HFF-Myc (cell line): Measurements from ENCODE around the gene ACTN1.
A peak's percentile ranks its signal among the peaks of the same experiment; 100 is the strongest.

ENCODE experiments used
- DNase-seq: peaks from one replicate; pipeline ENCODE4 v3.0.0-alpha.2; 2011; ENCODE audit warnings: low read depth; ENCODE audit errors: extremely low read depth
- H3K4me3 ChIP-seq: replicated peaks from 2 replicates; pipeline ENCODE4 v1.5.1; 2011; ENCODE audit warnings: low read depth, mild to moderate bottlenecking, control low read depth, low read length
- TF ChIP-seq, protein P1 (sequence below): IDR thresholded peaks from 2 replicates; pipeline ENCODE4 v1.5.1; 2012; ENCODE audit warnings: mild to moderate bottlenecking, low read depth, low read length, control low read depth; ENCODE audit errors: missing control alignments

The ACTN1 gene

DNA sequence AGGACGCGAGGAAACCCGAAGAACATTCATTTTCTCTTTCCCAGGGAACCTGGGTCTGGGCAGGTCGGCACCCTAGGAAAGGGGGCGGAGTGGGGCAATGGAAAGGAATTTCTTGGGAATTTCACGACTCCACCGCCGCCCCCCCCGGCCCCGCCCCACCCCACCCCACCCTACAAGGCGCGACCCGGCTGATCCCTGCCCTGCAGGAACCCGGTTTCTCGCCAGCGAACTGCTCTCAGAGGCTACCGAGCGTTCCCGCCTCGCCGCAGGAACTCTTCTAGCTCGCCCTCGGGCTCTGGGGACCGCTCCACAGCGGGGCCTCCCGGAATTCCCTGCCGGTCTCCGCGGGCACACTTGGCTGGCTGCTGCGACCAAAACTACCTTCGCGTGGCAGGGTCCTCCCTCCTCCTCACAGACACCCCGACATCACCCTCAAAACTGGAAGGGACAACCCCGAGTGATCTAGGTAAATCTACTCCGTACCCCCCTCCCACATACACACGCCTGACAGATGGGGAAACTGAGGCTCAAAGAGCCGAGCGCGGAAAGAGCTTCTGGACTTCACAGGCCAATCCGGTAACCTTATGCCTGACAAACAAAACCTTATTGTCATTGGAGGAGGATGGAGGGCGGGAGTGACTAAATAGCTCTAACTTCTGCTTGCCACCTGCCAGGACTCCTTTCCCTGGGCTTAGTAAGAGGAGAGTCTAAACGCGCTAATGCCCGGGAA lies 785 bp upstream of the ACTN1 start:
- no peak for DNase-seq
- H3K4me3 ChIP-seq: peak overlapping the region; percentile 74
- TF ChIP-seq, protein P1, sequence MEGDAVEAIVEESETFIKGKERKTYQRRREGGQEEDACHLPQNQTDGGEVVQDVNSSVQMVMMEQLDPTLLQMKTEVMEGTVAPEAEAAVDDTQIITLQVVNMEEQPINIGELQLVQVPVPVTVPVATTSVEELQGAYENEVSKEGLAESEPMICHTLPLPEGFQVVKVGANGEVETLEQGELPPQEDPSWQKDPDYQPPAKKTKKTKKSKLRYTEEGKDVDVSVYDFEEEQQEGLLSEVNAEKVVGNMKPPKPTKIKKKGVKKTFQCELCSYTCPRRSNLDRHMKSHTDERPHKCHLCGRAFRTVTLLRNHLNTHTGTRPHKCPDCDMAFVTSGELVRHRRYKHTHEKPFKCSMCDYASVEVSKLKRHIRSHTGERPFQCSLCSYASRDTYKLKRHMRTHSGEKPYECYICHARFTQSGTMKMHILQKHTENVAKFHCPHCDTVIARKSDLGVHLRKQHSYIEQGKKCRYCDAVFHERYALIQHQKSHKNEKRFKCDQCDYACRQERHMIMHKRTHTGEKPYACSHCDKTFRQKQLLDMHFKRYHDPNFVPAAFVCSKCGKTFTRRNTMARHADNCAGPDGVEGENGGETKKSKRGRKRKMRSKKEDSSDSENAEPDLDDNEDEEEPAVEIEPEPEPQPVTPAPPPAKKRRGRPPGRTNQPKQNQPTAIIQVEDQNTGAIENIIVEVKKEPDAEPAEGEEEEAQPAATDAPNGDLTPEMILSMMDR: no peak

DNA sequence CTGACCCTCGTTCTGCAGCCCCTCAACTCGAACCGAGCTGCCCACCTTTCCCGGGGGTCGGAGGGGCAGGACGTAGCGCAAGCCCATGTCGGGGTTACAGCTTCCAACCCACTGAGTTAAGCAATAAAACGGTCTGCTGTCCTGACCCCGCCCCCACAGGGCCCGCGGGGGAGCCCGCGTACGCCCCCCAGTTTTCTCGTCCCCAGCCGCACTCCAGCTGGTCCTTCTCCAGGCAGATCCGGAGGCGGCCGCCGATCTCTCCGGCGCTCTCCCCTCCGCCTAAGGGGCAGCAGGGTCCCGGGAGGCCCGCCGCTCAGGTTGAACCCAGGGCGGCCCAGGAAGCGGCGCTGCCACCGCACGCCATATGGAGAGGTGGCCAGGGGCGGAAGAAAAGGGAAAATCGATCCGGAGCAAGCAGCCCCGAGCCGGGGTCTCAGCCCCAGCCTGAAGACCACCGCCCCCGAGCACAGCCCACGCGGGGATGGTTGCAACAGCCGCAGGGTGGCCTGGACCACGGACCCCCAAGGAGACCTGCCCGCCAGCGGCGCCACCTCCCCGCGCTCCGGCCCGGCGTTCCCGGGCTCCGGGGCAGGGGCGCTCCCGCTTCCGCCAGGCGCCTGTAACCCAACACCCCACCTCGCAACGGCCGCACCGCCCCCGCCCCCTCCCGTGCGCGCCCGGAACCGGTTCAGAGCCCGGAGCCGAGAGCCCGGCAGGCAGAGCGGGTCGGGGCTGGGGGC lies 760 bp downstream of the ACTN1 start:
- H3K4me3 ChIP-seq: peak overlapping the region; percentile 74
- no peak for DNase-seq
- TF ChIP-seq, protein P1: no peak

DNA sequence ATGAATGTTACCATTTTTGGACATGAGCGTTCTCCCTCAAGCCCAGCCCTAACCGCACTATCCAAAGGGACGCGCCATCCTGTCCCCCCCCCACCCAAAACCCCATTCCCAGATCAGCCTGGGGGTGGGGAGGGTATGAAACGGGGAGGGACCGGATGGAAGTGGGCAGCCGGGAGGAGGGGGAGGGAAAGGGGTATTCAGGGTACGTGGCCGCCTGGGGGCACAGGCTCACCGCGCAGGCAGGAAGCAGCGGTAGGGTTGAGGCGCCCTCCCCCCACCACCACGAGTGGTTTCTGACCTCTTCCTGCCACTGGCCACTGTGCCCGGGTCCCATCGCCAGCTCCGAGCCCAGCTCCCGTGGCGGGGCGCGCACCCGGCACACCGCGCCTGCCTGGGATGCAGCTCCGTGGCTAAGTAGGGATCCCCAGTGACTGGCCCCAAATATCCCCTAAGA lies 1.4 kb downstream of the ACTN1 start:
- peak; percentile 70 for DNase-seq
- H3K4me3 ChIP-seq: peak overlapping the region; percentile 74
- TF ChIP-seq, protein P1: no peak

DNA sequence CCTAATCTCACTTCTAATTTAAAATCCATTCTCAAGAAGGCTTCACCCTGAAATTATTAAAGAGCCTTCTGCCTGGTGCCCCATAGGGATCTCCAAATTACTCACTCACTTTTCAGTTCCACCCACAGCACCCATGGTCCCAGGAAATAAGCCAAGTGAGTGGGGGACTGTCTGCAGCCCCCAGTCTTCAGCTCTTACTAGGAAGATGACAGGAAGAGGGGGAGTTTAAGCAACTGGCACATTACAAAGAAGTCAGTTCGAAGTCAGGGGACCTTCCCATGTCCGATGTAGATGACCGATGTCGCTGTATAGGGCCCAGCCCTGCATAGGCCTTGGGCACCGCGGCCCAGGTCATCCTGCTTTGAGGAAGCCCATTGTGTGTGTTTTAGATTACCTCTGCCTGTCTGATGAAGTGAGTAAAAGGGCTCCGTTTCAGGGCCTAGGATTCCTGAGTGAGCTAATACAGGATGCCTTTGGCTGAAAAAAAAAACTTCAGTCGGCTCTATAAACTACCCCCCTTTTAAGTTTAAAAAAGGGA lies 1.9 kb downstream of the ACTN1 start:
- H3K4me3 ChIP-seq: peak overlapping the region; percentile 74
- DNase-seq: no peak
- TF ChIP-seq, protein P1: no peak

DNA sequence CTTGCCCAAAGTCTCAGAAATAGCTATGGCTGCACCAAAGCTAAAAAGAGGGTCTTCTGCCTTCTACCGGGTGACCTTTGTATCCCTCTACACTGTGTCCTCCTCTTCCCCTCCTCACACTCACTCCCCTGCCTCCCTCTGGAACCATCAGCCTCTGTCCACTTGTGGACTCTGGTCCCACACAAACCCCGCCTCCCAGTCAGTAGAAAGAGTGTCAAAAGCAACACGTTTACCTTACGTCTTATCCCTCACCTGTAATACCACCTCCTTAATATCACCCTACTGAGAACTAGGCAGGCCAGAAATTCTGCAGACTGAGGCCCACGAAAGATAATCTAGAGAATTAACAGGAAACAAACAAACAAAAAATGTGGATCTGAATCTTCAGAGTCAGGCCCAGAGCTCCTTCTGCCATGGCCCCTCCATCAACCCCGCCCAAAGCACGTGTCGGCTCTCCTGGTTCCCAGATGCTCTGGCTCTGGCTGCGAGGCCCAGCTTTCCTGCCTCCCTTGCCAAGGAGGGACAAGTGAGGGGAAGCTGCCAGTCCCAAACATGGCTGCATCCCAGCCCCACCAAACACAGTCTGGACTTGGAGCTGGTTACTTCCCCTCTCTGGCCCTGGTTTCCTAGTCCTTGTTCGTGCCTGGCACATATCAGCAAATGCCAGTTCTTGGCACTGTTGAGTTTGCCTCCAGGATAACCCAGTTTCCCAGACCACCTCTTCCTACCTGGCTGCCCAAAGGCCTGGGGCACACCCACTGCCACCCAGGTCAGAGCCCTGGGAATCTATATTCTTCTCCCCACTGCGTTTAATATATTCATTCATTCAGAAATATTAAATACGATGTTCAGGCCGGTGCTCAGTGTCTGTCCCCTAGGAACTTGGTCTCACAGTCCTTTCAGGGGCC lies 2.7 kb downstream of the ACTN1 start:
- DNase-seq: no peak
- peak overlapping the region; percentile 74 for H3K4me3 ChIP-seq
- TF ChIP-seq, protein P1: no peak

DNA sequence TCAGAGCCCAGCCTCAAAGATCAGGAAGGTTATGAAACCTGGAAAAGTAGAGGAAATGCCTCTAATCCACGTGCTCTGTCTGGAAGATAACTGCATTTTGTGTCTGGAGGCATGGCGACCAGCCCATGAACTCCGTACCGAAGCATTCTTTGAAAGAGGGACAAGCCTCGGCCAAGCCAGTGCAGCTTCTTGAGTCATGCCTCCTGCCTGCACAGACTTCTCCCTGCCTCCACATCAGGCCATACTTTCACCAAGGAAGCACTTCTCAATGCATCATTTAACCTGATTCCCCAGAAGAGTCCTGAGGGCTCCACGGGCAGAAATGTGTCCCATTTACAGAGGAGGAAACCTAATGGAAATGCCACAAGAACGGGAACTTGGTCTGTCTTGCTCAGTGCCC lies 3.4 kb downstream of the ACTN1 start:
- no peak for DNase-seq

More for the DNA sequence above, 3.4 kb downstream of the ACTN1 start:
- TF ChIP-seq, protein P1: no peak
- H3K4me3 ChIP-seq: peak overlapping the region; percentile 74
